ENCODE results near the gene SDR39U1.

The SDR39U1 gene

GRCh38 chr14:24429395-24430142, 13.0 kb downstream of the SDR39U1 start, which contains the start of the genes CBLN3 and KHNYN (continued):
- TF ChIP-seq PRDM2 (tag by site-specific recombination; IDR thresholded peaks at IDR 0.05; ENCODE audit: borderline replicate concordance), result no peak
- TF ChIP-seq ZNF707 (tag by site-specific recombination; IDR thresholded peaks at IDR 0.05), result no peak
- no peak for TF ChIP-seq ZNF202 (tag by site-specific recombination; IDR thresholded peaks at IDR 0.05; ENCODE audit: borderline replicate concordance)
- 0 out of 2 replicates have a peak, but pooled peaks have one; percentile 33 for TF ChIP-seq ZBTB6 (tag by site-specific recombination; IDR thresholded peaks at IDR 0.05)
- peak; percentile 99 for TF ChIP-seq ZBTB8A (tag by site-specific recombination; IDR thresholded peaks at IDR 0.05)
- no peak for TF ChIP-seq ZNF324 (tag by site-specific recombination; IDR thresholded peaks at IDR 0.05)
- TF ChIP-seq GFI1B (tag by site-specific recombination; IDR thresholded peaks at IDR 0.05), result no peak
- no peak for TF ChIP-seq PRDM10 (tag by site-specific recombination; IDR thresholded peaks at IDR 0.05)
- TF ChIP-seq ZNF830 (tag by site-specific recombination; IDR thresholded peaks at IDR 0.05; ENCODE audit: low read depth), result no peak
- TF ChIP-seq ZNF354C (tag by site-specific recombination; IDR thresholded peaks at IDR 0.05; ENCODE audit: borderline replicate concordance, low read depth), result no peak
- TF ChIP-seq HOXD13 (CRISPR knock-in tag; IDR thresholded peaks at IDR 0.05; ENCODE audit: borderline replicate concordance), result no peak
- TF ChIP-seq ZNF664 (tag by site-specific recombination; IDR thresholded peaks at IDR 0.05), result no peak
- no peak for TF ChIP-seq ZNF548 (tag by site-specific recombination; IDR thresholded peaks at IDR 0.05)
- no peak for TF ChIP-seq TRIM28 (IDR thresholded peaks at IDR 0.05; ENCODE audit: borderline replicate concordance, low read length)
- no peak for TF ChIP-seq ZNF843 (tag by site-specific recombination; IDR thresholded peaks at IDR 0.05)
- TF ChIP-seq ZNF629 (tag by site-specific recombination; IDR thresholded peaks at IDR 0.05), result peak; percentile 73
- TF ChIP-seq SCRT2 (tag by site-specific recombination; IDR thresholded peaks at IDR 0.05), result no peak
- TF ChIP-seq ZNF610 (tag by site-specific recombination; IDR thresholded peaks at IDR 0.05; ENCODE audit: borderline replicate concordance), result no peak
- no peak for TF ChIP-seq ZNF112 (tag by site-specific recombination; IDR thresholded peaks at IDR 0.05)
- TF ChIP-seq ZSCAN16 (tag by site-specific recombination; IDR thresholded peaks at IDR 0.05), result no peak
- TF ChIP-seq TCF7L2 (IDR thresholded peaks at IDR 0.05; ENCODE audit: borderline replicate concordance, low read depth, low read length), result no peak
- no peak for TF ChIP-seq WT1 (tag by site-specific recombination; IDR thresholded peaks at IDR 0.05)
- no peak for TF ChIP-seq BCL11A (tag by site-specific recombination; IDR thresholded peaks at IDR 0.05; ENCODE audit: low read depth)
- no peak for TF ChIP-seq ZNF837 (tag by site-specific recombination; IDR thresholded peaks at IDR 0.05)
- TF ChIP-seq PRDM6 (tag by site-specific recombination; IDR thresholded peaks at IDR 0.05), result no peak
- TF ChIP-seq, protein P1, sequence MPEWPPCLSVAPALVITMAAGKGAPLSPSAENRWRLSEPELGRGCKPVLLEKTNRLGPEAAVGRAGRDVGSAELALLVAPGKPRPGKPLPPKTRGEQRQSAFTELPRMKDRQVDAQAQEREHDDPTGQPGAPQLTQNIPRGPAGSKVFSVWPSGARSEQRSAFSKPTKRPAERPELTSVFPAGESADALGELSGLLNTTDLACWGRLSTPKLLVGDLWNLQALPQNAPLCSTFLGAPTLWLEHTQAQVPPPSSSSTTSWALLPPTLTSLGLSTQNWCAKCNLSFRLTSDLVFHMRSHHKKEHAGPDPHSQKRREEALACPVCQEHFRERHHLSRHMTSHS (tag by site-specific recombination; IDR thresholded peaks at IDR 0.05), result no peak
